ENCODE data around the gene LRRC63.
"Not testable (repeated sequence)": the region's sequence is repeated elsewhere in the genome, so short reads cannot be mapped to it uniquely, and the experiment has no call there.

The LRRC63 gene

GRCh38 chr13:46211483-46212351, at the start of gene LRRC63:
LRRC63 (plus strand) TSS chr13:46211928; CDS start chr13:46213035, 1,107 bp downstream.
- no peak for DNase-seq (ENCODE audit: low read depth)

GRCh38 chr13:46162741-46163140, 49.0 kb upstream of the LRRC63 start:
- not testable (repeated sequence) for DNase-seq (ENCODE audit: low read depth)

- no peak for DNase-seq (ENCODE audit: low read depth)
Measured at GRCh38 chr13:46164661-46165060, 47.1 kb upstream of the LRRC63 start.

GRCh38 chr13:46165485-46166223, 46.1 kb upstream of the LRRC63 start:
- no peak for DNase-seq (ENCODE audit: low read depth)

GRCh38 chr13:46166224-46166584, 45.5 kb upstream of the LRRC63 start:
- no peak for DNase-seq (ENCODE audit: low read depth)

GRCh38 chr13:46166947-46167610, 44.6 kb upstream of the LRRC63 start:
- no peak for DNase-seq (ENCODE audit: low read depth)

- DNase-seq (ENCODE audit: low read depth): no peak
Measured at GRCh38 chr13:46168341-46168740, 43.4 kb upstream of the LRRC63 start.

GRCh38 chr13:46168783-46169182, 42.9 kb upstream of the LRRC63 start:
- DNase-seq (ENCODE audit: low read depth): no peak

GRCh38 chr13:46169758-46170157, 42.0 kb upstream of the LRRC63 start:
- DNase-seq (ENCODE audit: low read depth): no peak

GRCh38 chr13:46170268-46170667, 41.5 kb upstream of the LRRC63 start:
- no peak for DNase-seq (ENCODE audit: low read depth)

GRCh38 chr13:46170687-46171086, 41.0 kb upstream of the LRRC63 start:
- DNase-seq (ENCODE audit: low read depth): no peak

- DNase-seq (ENCODE audit: low read depth): no peak
Measured at GRCh38 chr13:46171217-46171616, 40.5 kb upstream of the LRRC63 start.

- DNase-seq (ENCODE audit: low read depth): no peak
Measured at GRCh38 chr13:46171739-46172138, 40.0 kb upstream of the LRRC63 start.

- DNase-seq (ENCODE audit: low read depth): no peak
Measured at GRCh38 chr13:46172531-46172991, 39.2 kb upstream of the LRRC63 start.

GRCh38 chr13:46173656-46174055, 38.1 kb upstream of the LRRC63 start:
- no peak for DNase-seq (ENCODE audit: low read depth)

- DNase-seq (ENCODE audit: low read depth): no peak
Measured at GRCh38 chr13:46176756-46177155, 35.0 kb upstream of the LRRC63 start.

- DNase-seq (ENCODE audit: low read depth): no peak
Measured at GRCh38 chr13:46178143-46178542, 33.6 kb upstream of the LRRC63 start.

- DNase-seq (ENCODE audit: low read depth): no peak
Measured at GRCh38 chr13:46178821-46179220, 32.9 kb upstream of the LRRC63 start.

GRCh38 chr13:46179491-46179908, 32.2 kb upstream of the LRRC63 start:
- DNase-seq (ENCODE audit: low read depth): no peak

GRCh38 chr13:46179969-46180763, 31.6 kb upstream of the LRRC63 start:
- DNase-seq (ENCODE audit: low read depth): no peak

- no peak for DNase-seq (ENCODE audit: low read depth)
Measured at GRCh38 chr13:46181377-46181839, 30.3 kb upstream of the LRRC63 start.

Data from GM04504 (cell line).